Colonic mucosa (tissue), 4 donors: ENCODE data around the gene ELMO3. TPM values are rescaled to one million over a fixed set of nuclear protein-coding genes. Genes with fewer than 3 reads are reported as not detected.

Source experiments
- DNase-seq: peaks from one replicate; pipeline ENCODE4 v3.0.0-alpha.2; 2020
- H3K27ac ChIP-seq: fragments of 200-600 bp; one replicate; pipeline ENCODE4 v1.8.0; 2021
- H3K27me3 ChIP-seq: fragments of 200-600 bp; one replicate; pipeline ENCODE4 v1.8.0; 2021
- H3K36me3 ChIP-seq: fragments of 200-600 bp; one replicate; pipeline ENCODE4 v1.8.0; 2021
- H3K4me1 ChIP-seq: fragments of 200-600 bp; one replicate; pipeline ENCODE4 v1.8.0; 2021; ENCODE audit warnings: mild to moderate bottlenecking
- H3K4me3 ChIP-seq: fragments of 200-600 bp; one replicate; pipeline ENCODE4 v1.8.0; 2021
- H3K9ac ChIP-seq, 2 donors: one replicate each; pipeline ENCODE4 v1.7.0; 2013; ENCODE audit warnings: control low read depth in 2 of 2, low read depth in 2 of 2, low read length in 2 of 2
- H3K9me3 ChIP-seq: fragments of 200-600 bp; one replicate; pipeline ENCODE4 v1.8.0; 2021
- CTCF ChIP-seq: fragments of 200-600 bp; IDR thresholded peaks from one replicate; pipeline ENCODE4 v1.8.0; 2022; ENCODE audit warnings: antibody characterized with exemption, mild to moderate bottlenecking
- intact Hi-C: fragments of 100-400 bp; cut with DNase I; formaldehyde crosslinking; loops from one replicate; pipeline ENCODE4 v1.14.1; 2022
- total RNA-seq, 2 donors: library from RNA; stranded (reverse); fragmentation: NEBNext Ultra II Directional in 1 of 2; extraction: Animal tissue kit (Norgen Biotek cat#: 25700) in 1 of 2; gene quantifications; one replicate each; pipeline ENCODE4 v1.2.1, GENCODE V29; 2021
- donor health status: healthy.
- donor health status: DM: no; HTN: no; CAD: no.
- donor health status: DM: no; HTN: no; CAD: no.

Gene ELMO3
- total RNA-seq, result 10 to 100 TPM; 60.7 to 75.6 TPM

GRCh38 chr16:67199011-67199807 lies at the start of gene ELMO3:
Gene ELMO3, plus strand, starts transcription at chr16:67199131. Its CDS starts 196 bp downstream, at chr16:67199327.
- Histone ChIP-seq H3K36me3 (peaks cover 22% of the 10 kb centered on the region), H3K9ac (peak within 1 kb of the TSS; percentile 76 to 84), H3K4me1 (no peaks in the 10 kb centered on the region), H3K27me3 (no peaks in the 10 kb centered on the region), H3K4me3 (peak within 1 kb of the TSS; percentile 54), H3K27ac (peak within 1 kb of the TSS; percentile 96), H3K9me3 (no peaks in the 10 kb centered on the region)
- intact Hi-C loops, result loop anchor here (5.0 kb wide), 1 partner anchor 83 kb away; no protein-coding TSS in a partner anchor
- TF ChIP-seq CTCF, result peak; percentile 42
- DNase-seq, result peak; percentile 89

DNA sequence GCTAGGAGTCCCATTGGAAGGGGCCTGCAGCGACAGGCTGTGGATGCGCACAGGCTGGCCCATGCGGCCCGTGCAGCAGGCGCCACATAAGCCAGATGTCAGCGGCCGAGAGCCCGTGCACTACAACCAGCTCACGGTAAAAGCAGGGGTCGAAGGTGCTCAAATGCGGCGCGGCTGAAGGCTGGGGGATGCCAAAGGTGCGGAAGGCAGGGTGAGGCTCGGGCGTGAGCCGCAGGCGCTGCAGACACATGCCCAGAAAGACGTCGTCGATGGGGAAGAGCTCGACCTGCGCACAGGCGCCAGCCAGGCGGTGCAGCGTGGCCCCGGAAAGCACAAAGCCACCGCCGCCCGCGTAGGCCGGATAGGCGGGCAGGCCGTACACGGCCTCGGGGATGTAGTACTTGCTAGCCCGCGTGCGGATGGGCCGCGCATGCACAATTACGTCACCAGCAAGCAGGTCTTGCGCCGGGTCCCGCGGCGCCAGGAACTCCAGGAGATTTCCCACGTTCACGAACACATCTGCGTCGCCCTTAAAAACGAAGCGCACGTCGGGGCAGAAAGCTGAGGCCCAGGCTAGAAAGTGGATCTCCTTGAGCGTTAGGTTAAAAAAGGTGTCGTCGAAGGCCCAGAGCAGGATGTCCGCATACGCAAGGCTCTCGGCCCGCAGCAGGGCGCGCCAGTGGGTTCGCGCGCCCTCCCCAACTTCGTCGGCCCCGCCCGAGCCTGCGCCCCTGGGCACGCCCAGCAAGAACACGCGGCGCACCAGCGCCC lies 49.5 kb upstream of the ELMO3 start:
- H3K27ac ChIP-seq, result no peak overlapping the region
- H3K4me3 ChIP-seq, result peak overlapping the region; percentile 68
- no peak for DNase-seq
- TF ChIP-seq CTCF, result no peak
- H3K36me3 ChIP-seq, result peaks cover 3% of the 10 kb centered on the region
- H3K9me3 ChIP-seq, result no peaks in the 10 kb centered on the region
- intact Hi-C loops, result no loop called here
- H3K27me3 ChIP-seq, result no peaks in the 10 kb centered on the region
- H3K4me1 ChIP-seq, result no peaks in the 10 kb centered on the region
- H3K9ac ChIP-seq, result no peak overlapping the region

GRCh38 chr16:67150047-67150832 lies 48.7 kb upstream of the ELMO3 start:
- intact Hi-C loops, result no loop called here
- peak overlapping the region; percentile 60 for H3K27ac ChIP-seq
- H3K36me3 ChIP-seq, result peaks cover under 1% of the 10 kb centered on the region
- H3K9me3 ChIP-seq, result no peaks in the 10 kb centered on the region
- peak overlapping the region; percentile 68 for H3K4me3 ChIP-seq
- DNase-seq, result peak; percentile 47
- H3K9ac ChIP-seq, result peak overlapping the region; percentile 70 to 71
- peaks cover 5% of the 10 kb centered on the region for H3K4me1 ChIP-seq
- no peak for TF ChIP-seq CTCF
- no peaks in the 10 kb centered on the region for H3K27me3 ChIP-seq

GRCh38 chr16:67150833-67151396 lies 48.0 kb upstream of the ELMO3 start, which contains the start of gene B3GNT9:
Gene B3GNT9, minus strand, starts transcription at chr16:67150998. Its CDS starts 513 bp downstream, at chr16:67150485.
- Histone ChIP-seq H3K27me3 (no peaks in the 10 kb centered on the region), H3K4me3 (peak within 1 kb of the TSS; percentile 68), H3K36me3 (no peaks in the 10 kb centered on the region), H3K9ac (peak within 1 kb of the TSS; percentile 70 to 71), H3K27ac (peak within 1 kb of the TSS; percentile 60), H3K4me1 (peaks cover 12% of the 10 kb centered on the region), H3K9me3 (no peaks in the 10 kb centered on the region)
- no peak for TF ChIP-seq CTCF
- peak; percentile 74 for DNase-seq
- intact Hi-C loops, result no loop called here
